GM06990 (cell line): ENCODE data around the gene CLIP4.

ENCODE experiments used
- DNase-seq: peaks from one replicate; pipeline ENCODE4 v3.0.0-alpha.2; 2011; ENCODE audit not compliant: insufficient read length; ENCODE audit errors: extremely low read depth
- H3K27me3 ChIP-seq: replicated peaks from 2 replicates; pipeline ENCODE4 v1.6.0; 2011; ENCODE audit warnings: low read length; ENCODE audit not compliant: control insufficient read depth, insufficient read depth
- H3K36me3 ChIP-seq: 2 replicates; pipeline ENCODE4 v1.5.1; 2011; ENCODE audit warnings: low read length; ENCODE audit not compliant: control insufficient read depth, insufficient read depth
- H3K4me3 ChIP-seq: replicated peaks from 2 replicates; pipeline ENCODE4 v1.5.1; 2011; ENCODE audit warnings: low read depth, mild to moderate bottlenecking, control low read depth, low read length
- CTCF ChIP-seq: IDR thresholded peaks from 2 replicates; pipeline ENCODE4 v1.5.1; 2011; ENCODE audit warnings: low read length, control low read depth, mild to moderate bottlenecking, inconsistent platforms; ENCODE audit not compliant: insufficient read depth, poor library complexity, severe bottlenecking

The CLIP4 gene

GRCh38 chr2:29130295-29130694 is 15.1 kb downstream of the CLIP4 start:
- peak; percentile 22 for DNase-seq
- Histone ChIP-seq H3K27me3 (no peaks in the 10 kb centered on the region), H3K36me3 (no peaks in the 10 kb centered on the region; the same call in none of the 2 replicates), H3K4me3 (no peak overlapping the region; the same call in none of the 2 replicates)
- no peak for TF ChIP-seq CTCF

GRCh38 chr2:29134933-29135332 is 19.7 kb downstream of the CLIP4 start:
- Histone ChIP-seq H3K36me3 (no peaks in the 10 kb centered on the region; the same call in 1 of the 2 replicates), H3K27me3 (no peaks in the 10 kb centered on the region), H3K4me3 (no peak overlapping the region)
- no peak for DNase-seq
- no peak for TF ChIP-seq CTCF

GRCh38 chr2:29139152-29139551 is 23.9 kb downstream of the CLIP4 start:
- no peaks in the 10 kb centered on the region for H3K27me3 ChIP-seq
- no peak overlapping the region for H3K4me3 ChIP-seq
- no peak for DNase-seq
- TF ChIP-seq CTCF, result no peak
- H3K36me3 ChIP-seq, result peaks cover 2% of the 10 kb centered on the region

GRCh38 chr2:29139731-29140130 is 24.5 kb downstream of the CLIP4 start:
- no peak for TF ChIP-seq CTCF
- H3K36me3 ChIP-seq, result peaks cover 2% of the 10 kb centered on the region
- H3K4me3 ChIP-seq, result no peak overlapping the region
- H3K27me3 ChIP-seq, result no peaks in the 10 kb centered on the region
- DNase-seq, result no peak

GRCh38 chr2:29143657-29144056 is 28.4 kb downstream of the CLIP4 start:
- no peak for DNase-seq
- H3K4me3 ChIP-seq, result no peak overlapping the region
- peaks cover 5% of the 10 kb centered on the region for H3K36me3 ChIP-seq
- H3K27me3 ChIP-seq, result no peaks in the 10 kb centered on the region
- no peak for TF ChIP-seq CTCF

- no peak overlapping the region for H3K4me3 ChIP-seq
- H3K27me3 ChIP-seq, result no peaks in the 10 kb centered on the region
- H3K36me3 ChIP-seq, result peaks cover 5% of the 10 kb centered on the region
- DNase-seq, result no peak
- no peak for TF ChIP-seq CTCF
Measured at GRCh38 chr2:29146197-29146596, 31.0 kb downstream of the CLIP4 start.
